ENCODE data around the gene ZNF521.

GRCh38 chr18:25360301-25360899 is 8.4 kb upstream of the ZNF521 start:
- TF ChIP-seq, protein P1, sequence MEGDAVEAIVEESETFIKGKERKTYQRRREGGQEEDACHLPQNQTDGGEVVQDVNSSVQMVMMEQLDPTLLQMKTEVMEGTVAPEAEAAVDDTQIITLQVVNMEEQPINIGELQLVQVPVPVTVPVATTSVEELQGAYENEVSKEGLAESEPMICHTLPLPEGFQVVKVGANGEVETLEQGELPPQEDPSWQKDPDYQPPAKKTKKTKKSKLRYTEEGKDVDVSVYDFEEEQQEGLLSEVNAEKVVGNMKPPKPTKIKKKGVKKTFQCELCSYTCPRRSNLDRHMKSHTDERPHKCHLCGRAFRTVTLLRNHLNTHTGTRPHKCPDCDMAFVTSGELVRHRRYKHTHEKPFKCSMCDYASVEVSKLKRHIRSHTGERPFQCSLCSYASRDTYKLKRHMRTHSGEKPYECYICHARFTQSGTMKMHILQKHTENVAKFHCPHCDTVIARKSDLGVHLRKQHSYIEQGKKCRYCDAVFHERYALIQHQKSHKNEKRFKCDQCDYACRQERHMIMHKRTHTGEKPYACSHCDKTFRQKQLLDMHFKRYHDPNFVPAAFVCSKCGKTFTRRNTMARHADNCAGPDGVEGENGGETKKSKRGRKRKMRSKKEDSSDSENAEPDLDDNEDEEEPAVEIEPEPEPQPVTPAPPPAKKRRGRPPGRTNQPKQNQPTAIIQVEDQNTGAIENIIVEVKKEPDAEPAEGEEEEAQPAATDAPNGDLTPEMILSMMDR (IDR thresholded peaks at IDR 0.05; ENCODE audit: insufficient read depth, low read length, poor library complexity, severe bottlenecking), result no peak
- TF ChIP-seq EZH2phosphoT487 (conservative IDR thresholded peaks at IDR 0.05; ENCODE audit: low read length), result no peak

Measured in SU-DHL-6 (cell line).